Left lung (tissue), 10 donors: ENCODE results near the gene C12orf43. TPM values are rescaled to one million over a fixed set of nuclear protein-coding genes. Genes with fewer than 3 reads are reported as not detected.

Source experiments
- ATAC-seq: fragments of 200-7000 bp; cut with Tn5 transposase; one replicate; pipeline ENCODE4 v1.9.1; 2020; ENCODE audit warnings: moderate library complexity
- DNase-seq, 4 donors: peaks; one replicate each; pipeline ENCODE4 v3.0.0-alpha.2; 2013 to 2020
- H3K27ac ChIP-seq, 2 donors: fragments of 200-600 bp; sonication (generic) in 1 of 2; one replicate each; pipeline versions ENCODE4 v1.5.0 to v1.8.0; 2020 to 2021
- H3K27me3 ChIP-seq, 2 donors: fragments of 200-600 bp; sonication (generic) in 1 of 2; one replicate each; pipeline versions ENCODE4 v1.5.0 to v1.8.0; 2020 to 2021
- H3K36me3 ChIP-seq, 2 donors: fragments of 200-600 bp; sonication (generic) in 1 of 2; one replicate each; pipeline versions ENCODE4 v1.5.0 to v1.8.0; 2020 to 2021
- H3K4me1 ChIP-seq, 2 donors: fragments of 200-600 bp; one replicate each; pipeline ENCODE4 v1.8.0; 2021
- H3K4me3 ChIP-seq, 2 donors: fragments of 200-600 bp; sonication (generic) in 1 of 2; one replicate each; pipeline versions ENCODE4 v1.5.0 to v1.8.0; 2020 to 2021; ENCODE audit warnings: mild to moderate bottlenecking in 1 of 2
- H3K9me3 ChIP-seq, 2 donors: fragments of 200-600 bp; sonication (generic) in 1 of 2; one replicate each; pipeline versions ENCODE4 v1.5.0 to v1.8.0; 2020 to 2021
- CTCF ChIP-seq, 2 donors: fragments of 200-600 bp; sonication (generic) in 1 of 2; IDR thresholded peaks; one replicate each; pipeline versions ENCODE4 v1.5.0 to v1.8.0; 2021; ENCODE audit warnings: antibody characterized with exemption in 2 of 2
- intact Hi-C, 2 donors: fragments of 100-400 bp; cut with DNase I; formaldehyde crosslinking; loops; one replicate each; pipeline versions ENCODE4 v1.11.2 to v1.14.2; 2022
- polyA plus RNA-seq, 6 donors: library from polyadenylated mRNA; unstranded; fragments of 120-200 nt; gene quantifications; one replicate each; pipeline ENCODE4 v1.2.1, GENCODE V29; 2013; ENCODE audit not compliant: insufficient read length in 6 of 6
- total RNA-seq, 2 donors: library from RNA; stranded (reverse); fragmentation: NEBNext Ultra II Directional; extraction: Animal tissue kit (Norgen Biotek cat#: 25700); gene quantifications; one replicate each; pipeline ENCODE4 v1.2.1, GENCODE V29; 2021
- donor health status: DM: no; HTN: yes; CAD: no.
- donor health status: DM: no; HTN: no; CAD: no.

The C12orf43 gene
- total and polyA plus RNA-seq, 8 donors, result 11.9 to 20.6 (median 16.6) TPM

GRCh38 chr12:121004253-121004815, 12.0 kb downstream of the C12orf43 start:
- H3K27me3 ChIP-seq, result no peaks in the 10 kb centered on the region
- DNase-seq (no peak), ATAC-seq (no peak)
- H3K9me3 ChIP-seq, result no peaks in the 10 kb centered on the region
- peaks cover 0 to 83% of the 10 kb centered on the region in 2 donors for H3K36me3 ChIP-seq
- intact Hi-C loops, result no loop called here
- no peak overlapping the region for H3K27ac ChIP-seq
- no peak for TF ChIP-seq CTCF (IDR thresholded peaks at IDR 0.05)
- H3K4me3 ChIP-seq, result no peak overlapping the region
- no peaks in the 10 kb centered on the region for H3K4me1 ChIP-seq

- H3K4me1 ChIP-seq, result no peaks in the 10 kb centered on the region
- H3K36me3 ChIP-seq, result peaks cover 0 to 76% of the 10 kb centered on the region in 2 donors
- H3K27ac ChIP-seq, result no peak overlapping the region
- no peaks in the 10 kb centered on the region for H3K9me3 ChIP-seq
- no peak for TF ChIP-seq CTCF (IDR thresholded peaks at IDR 0.05)
- H3K27me3 ChIP-seq, result peaks cover 0 to 6% of the 10 kb centered on the region in 2 donors
- ATAC-seq (no peak), DNase-seq (no peak)
- intact Hi-C loops, result no loop called here
- no peak overlapping the region for H3K4me3 ChIP-seq
These were observed 12.6 kb downstream of the C12orf43 start for GRCh38 chr12:121003650-121004049.

GRCh38 chr12:121001841-121002483, 14.3 kb downstream of the C12orf43 start:
- peaks cover 0 to 59% of the 10 kb centered on the region in 2 donors for H3K36me3 ChIP-seq

GRCh38 chr12:121001060-121001459, 15.2 kb downstream of the C12orf43 start:
- intact Hi-C loops, result no loop called here
- DNase-seq (no peak), ATAC-seq (no peak)
- peaks cover 0 to 6% of the 10 kb centered on the region in 2 donors for H3K27me3 ChIP-seq
- H3K36me3 ChIP-seq, result peaks cover 0 to 50% of the 10 kb centered on the region in 2 donors
- H3K9me3 ChIP-seq, result no peaks in the 10 kb centered on the region
- H3K4me3 ChIP-seq, result no peak overlapping the region
- TF ChIP-seq CTCF (IDR thresholded peaks at IDR 0.05), result no peak
- H3K4me1 ChIP-seq, result no peaks in the 10 kb centered on the region
- no peak overlapping the region for H3K27ac ChIP-seq

More at GRCh38 chr12:121001841-121002483, 14.3 kb downstream of the C12orf43 start:
- H3K4me1 ChIP-seq, result no peaks in the 10 kb centered on the region
- no peaks in the 10 kb centered on the region for H3K9me3 ChIP-seq
- H3K27me3 ChIP-seq, result peaks cover 0 to 6% of the 10 kb centered on the region in 2 donors
- ATAC-seq (no peak), DNase-seq (peak in 1 of 4 donors; percentile 20)
- no peak for TF ChIP-seq CTCF (IDR thresholded peaks at IDR 0.05)
- H3K4me3 ChIP-seq, result no peak overlapping the region
- intact Hi-C loops, result no loop called here
- H3K27ac ChIP-seq, result no peak overlapping the region

- no peak overlapping the region for H3K4me3 ChIP-seq
- ATAC-seq (no peak), DNase-seq (no peak)
- no peaks in the 10 kb centered on the region for H3K9me3 ChIP-seq
- no peaks in the 10 kb centered on the region for H3K4me1 ChIP-seq
- no peak for TF ChIP-seq CTCF (IDR thresholded peaks at IDR 0.05)
- H3K27ac ChIP-seq, result no peak overlapping the region
- H3K36me3 ChIP-seq, result peaks cover 0 to 45% of the 10 kb centered on the region in 2 donors
- intact Hi-C loops, result no loop called here
- H3K27me3 ChIP-seq, result peaks cover 0 to 6% of the 10 kb centered on the region in 2 donors
These were observed 15.8 kb downstream of the C12orf43 start for GRCh38 chr12:121000530-121000929.
